Right cardiac atrium (tissue), 5 donors: Measurements from ENCODE around the gene TAF5L. TPM values are rescaled to one million over a fixed set of nuclear protein-coding genes. Genes with fewer than 3 reads are reported as not detected.

Source experiments
- ATAC-seq, 2 donors: fragments of 200-7000 bp; cut with Tn5 transposase; one replicate each; pipeline versions ENCODE4 v1.8.0 to v1.9.1; 2020; ENCODE audit warnings: moderate library complexity in 2 of 2, mild to moderate bottlenecking in 1 of 2
- DNase-seq, 3 donors: peaks; one replicate each; pipeline ENCODE4 v3.0.0-alpha.2; 2020
- H3K27ac ChIP-seq: one replicate; pipeline ENCODE4 v1.5.1; 2013; ENCODE audit warnings: mild to moderate bottlenecking, low read length, control low read depth, moderate library complexity
- H3K27me3 ChIP-seq: one replicate; pipeline ENCODE4 v1.6.1; 2013; ENCODE audit not compliant: control insufficient read depth, insufficient read depth
- H3K4me1 ChIP-seq: one replicate; pipeline ENCODE4 v1.6.1; 2013; ENCODE audit warnings: low read length; ENCODE audit not compliant: control insufficient read depth, insufficient read depth
- H3K4me3 ChIP-seq: one replicate; pipeline ENCODE4 v1.5.1; 2013; ENCODE audit warnings: low read length, control low read depth
- H3K9me3 ChIP-seq: one replicate; pipeline ENCODE4 v1.6.1; 2013; ENCODE audit warnings: low read length; ENCODE audit not compliant: control insufficient read depth
- WGBS: extraction: QIAGEN DNeasy Blood & Tissue Kit; methylation state at CpG from one replicate; pipeline ENCODE4 v1.1.7; 2013; 5-methylcytosine and 5-hydroxymethylcytosine counted together
- intact Hi-C, 4 donors: fragments of 100-400 bp; cut with DNase I; formaldehyde crosslinking; loops; one replicate each; pipeline versions ENCODE4 v1.11.0 to v1.14.0; 2022 to 2023
- polyA plus RNA-seq: library from polyadenylated mRNA; stranded (reverse); fragments of 200-250 nt; gene quantifications from one replicate; pipeline ENCODE4 v1.2.3, GENCODE V29; 2013
- total RNA-seq, 4 donors: library from RNA; stranded (reverse); fragmentation: NEBNext Ultra II Directional; extraction: Animal tissue kit (Norgen Biotek cat#: 25700); gene quantifications; one replicate each; pipeline ENCODE4 v1.2.1, GENCODE V29; 2021
- donor health status: healthy with polysubstance abuse.
- donor health status: DM: no; HTN: yes; CAD: no.
- donor health status: DM: no; HTN: no; CAD: no.
- donor health status: DM: no; HTN: yes; CAD: no; lungs with severe emphysema.
- donor health status: DM: yes; HTN: yes; CAD: no.

TAF5L gene
- total and polyA plus RNA-seq, 5 donors = 6.9 to 19.2 (median 12.0) TPM

- DNase-seq = peak; percentile 79 to 93 (median 90)
- ATAC-seq = peak; percentile 87 to 92
- H3K27me3 ChIP-seq = no peaks in the 10 kb centered on the region
- H3K9me3 ChIP-seq = no peaks in the 10 kb centered on the region
- 53% methylated on average over 19 of the region's 19 CpGs for WGBS
- peaks cover 3% of the 10 kb centered on the region for H3K4me1 ChIP-seq
- intact Hi-C loops = loop anchor here (2.0 to 10.0 kb wide), 4 partner anchors 551 to 654 kb away; no protein-coding TSS in a partner anchor
- H3K4me3 ChIP-seq = no peak overlapping the region
- H3K27ac ChIP-seq = no peak overlapping the region
These were observed 35.3 kb upstream of the TAF5L start for GRCh38 chr1:229661022-229661877.

- Histone ChIP-seq H3K4me3 (no peak overlapping the region), H3K27ac (no peak overlapping the region), H3K9me3 (no peaks in the 10 kb centered on the region), H3K4me1 (no peaks in the 10 kb centered on the region), H3K27me3 (no peaks in the 10 kb centered on the region)
- DNase-seq (no peak), ATAC-seq (no peak)
- WGBS = 85% methylated on average over 2 of the region's 2 CpGs
- intact Hi-C loops = no loop called here
These were observed 32.3 kb upstream of the TAF5L start for GRCh38 chr1:229657993-229658755.

GRCh38 chr1:229655781-229656180 lies 29.9 kb upstream of the TAF5L start:
- intact Hi-C loops = no loop called here
- 92% methylated on average over 5 of the region's 5 CpGs for WGBS
- H3K4me1 ChIP-seq = no peaks in the 10 kb centered on the region
- DNase-seq (no peak), ATAC-seq (no peak)
- no peaks in the 10 kb centered on the region for H3K27me3 ChIP-seq
- no peak overlapping the region for H3K4me3 ChIP-seq
- no peak overlapping the region for H3K27ac ChIP-seq
- H3K9me3 ChIP-seq = no peaks in the 10 kb centered on the region

- intact Hi-C loops = no loop called here
- H3K27ac ChIP-seq = no peak overlapping the region
- H3K27me3 ChIP-seq = no peaks in the 10 kb centered on the region
- ATAC-seq (no peak), DNase-seq (no peak)
- no peaks in the 10 kb centered on the region for H3K4me1 ChIP-seq
- H3K4me3 ChIP-seq = no peak overlapping the region
- no peaks in the 10 kb centered on the region for H3K9me3 ChIP-seq
- 72% methylated on average over 1 of the region's 1 CpG for WGBS
These were observed 27.5 kb upstream of the TAF5L start for GRCh38 chr1:229653420-229653819.

- H3K27me3 ChIP-seq = no peaks in the 10 kb centered on the region
- ATAC-seq = no peak
- H3K4me1 ChIP-seq = no peaks in the 10 kb centered on the region
- intact Hi-C loops = no loop called here
- 95% methylated on average over 3 of the region's 3 CpGs for WGBS
- H3K27ac ChIP-seq = no peak overlapping the region
- no peak overlapping the region for H3K4me3 ChIP-seq
- no peak for DNase-seq
- H3K9me3 ChIP-seq = no peaks in the 10 kb centered on the region
These were observed 25.6 kb upstream of the TAF5L start for GRCh38 chr1:229651546-229651945.

- Histone ChIP-seq H3K4me1 (no peaks in the 10 kb centered on the region), H3K9me3 (no peaks in the 10 kb centered on the region), H3K4me3 (no peak overlapping the region), H3K27ac (no peak overlapping the region), H3K27me3 (no peaks in the 10 kb centered on the region)
- intact Hi-C loops = no loop called here
- DNase-seq (no peak), ATAC-seq (no peak)
- WGBS = 87% methylated on average over 4 of the region's 4 CpGs
These were observed 24.1 kb upstream of the TAF5L start for GRCh38 chr1:229650045-229650444.

GRCh38 chr1:229648406-229648805 lies 22.5 kb upstream of the TAF5L start:
- intact Hi-C loops = no loop called here
- DNase-seq (no peak), ATAC-seq (no peak)
- Histone ChIP-seq H3K4me3 (no peak overlapping the region), H3K27ac (no peak overlapping the region), H3K27me3 (no peaks in the 10 kb centered on the region), H3K4me1 (no peaks in the 10 kb centered on the region), H3K9me3 (no peaks in the 10 kb centered on the region)
- 97% methylated on average over 4 of the region's 4 CpGs for WGBS

- no peak for ATAC-seq
- no peaks in the 10 kb centered on the region for H3K4me1 ChIP-seq
- no peak overlapping the region for H3K27ac ChIP-seq
- H3K27me3 ChIP-seq = no peaks in the 10 kb centered on the region
- no peak for DNase-seq
- intact Hi-C loops = no loop called here
- WGBS = 83% methylated on average over 15 of the region's 15 CpGs
- H3K4me3 ChIP-seq = no peak overlapping the region
- no peaks in the 10 kb centered on the region for H3K9me3 ChIP-seq
These were observed 19.5 kb upstream of the TAF5L start for GRCh38 chr1:229645324-229645993.

- Histone ChIP-seq H3K27ac (no peak overlapping the region), H3K4me3 (no peak overlapping the region), H3K27me3 (no peaks in the 10 kb centered on the region), H3K4me1 (no peaks in the 10 kb centered on the region), H3K9me3 (no peaks in the 10 kb centered on the region)
- ATAC-seq = no peak
- intact Hi-C loops = no loop called here
- DNase-seq = no peak
- 89% methylated on average over 6 of the region's 6 CpGs for WGBS
These were observed 18.2 kb upstream of the TAF5L start for GRCh38 chr1:229643996-229644745.

- WGBS = 96% methylated on average over 4 of the region's 4 CpGs
- no peaks in the 10 kb centered on the region for H3K27me3 ChIP-seq
- H3K9me3 ChIP-seq = no peaks in the 10 kb centered on the region
- no peak for DNase-seq
- no peaks in the 10 kb centered on the region for H3K4me1 ChIP-seq
- ATAC-seq = no peak
- intact Hi-C loops = no loop called here
- no peak overlapping the region for H3K4me3 ChIP-seq
- H3K27ac ChIP-seq = no peak overlapping the region
These were observed 17.0 kb upstream of the TAF5L start for GRCh38 chr1:229642970-229643369.
